ENCODE measurements around the gene RAPGEFL1.

DNA sequence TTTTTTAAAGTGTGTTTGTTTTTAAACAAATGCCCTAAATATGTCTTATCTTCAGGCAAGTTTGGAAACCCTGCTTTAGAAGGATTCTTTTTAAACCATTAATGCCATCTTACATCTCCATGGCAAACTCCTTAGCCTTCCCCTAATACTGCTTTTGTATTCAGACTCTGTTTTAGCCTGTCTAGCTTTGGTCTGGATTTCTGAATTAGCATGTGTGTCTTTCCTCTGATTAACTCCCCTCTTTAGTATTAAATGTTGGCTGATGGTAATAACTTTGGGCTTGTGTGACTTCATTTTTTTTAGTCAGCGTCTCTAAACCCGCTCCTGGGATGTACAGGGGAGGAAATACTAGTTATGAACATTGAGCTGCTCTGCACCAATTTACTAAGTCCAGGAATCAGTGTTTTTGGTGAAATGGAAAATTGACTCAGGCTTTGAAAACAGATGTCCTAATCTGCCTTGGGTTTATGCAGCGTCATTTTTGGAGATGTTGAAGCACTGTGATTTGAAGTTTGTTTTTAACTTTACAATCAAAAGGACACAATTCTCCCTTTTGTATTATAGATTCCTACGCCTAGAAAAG lies 64.1 kb downstream of the RAPGEFL1 start:
- TF ChIP-seq EZH2 (IDR thresholded peaks at IDR 0.05) = no peak
- TF ChIP-seq POLR2AphosphoS5 (IDR thresholded peaks at IDR 0.05; ENCODE audit: borderline replicate concordance, low read depth, low read length) = no peak

Data from SK-N-MC (cell line).